H1 (cell line): Measurements from ENCODE around the gene MEGF11.

ENCODE experiments used
- CHD2 ChIP-seq: IDR thresholded peaks from 2 replicates; pipeline ENCODE4 v1.6.1; 2012; ENCODE audit warnings: low read length, improper control_type of control experiment
- CREB1 ChIP-seq: IDR thresholded peaks from 2 replicates; pipeline ENCODE4 v1.6.1; 2012; ENCODE audit warnings: inconsistent platforms
- CTCF ChIP-seq, 3 experiments: IDR thresholded peaks; 1 replicate in 2 of 3; 2 replicates in 1 of 3; pipeline versions ENCODE4 v1.5.1 to v1.6.1; 2011; ENCODE audit warnings: low read length in 3 of 3, mild to moderate bottlenecking in 3 of 3, inconsistent platforms in 2 of 3, low read depth in 1 of 3, moderate library complexity in 1 of 3; ENCODE audit not compliant: insufficient read depth in 1 of 3; ENCODE audit errors: control extremely low read depth in 1 of 3
- POLR2A ChIP-seq, 2 experiments: IDR thresholded peaks; 1 replicate in 1 of 2; 2 replicates in 1 of 2; pipeline ENCODE4 v1.6.1; 2011; ENCODE audit warnings: low read depth in 2 of 2, low read length in 2 of 2, mild to moderate bottlenecking in 2 of 2; ENCODE audit errors: control extremely low read depth in 1 of 2
- RBBP5 ChIP-seq: IDR thresholded peaks from 2 replicates; pipeline ENCODE4 v1.7.1; 2012; ENCODE audit warnings: low read depth, mild to moderate bottlenecking, inconsistent platforms, low read length, moderate library complexity, borderline replicate concordance

DNA sequence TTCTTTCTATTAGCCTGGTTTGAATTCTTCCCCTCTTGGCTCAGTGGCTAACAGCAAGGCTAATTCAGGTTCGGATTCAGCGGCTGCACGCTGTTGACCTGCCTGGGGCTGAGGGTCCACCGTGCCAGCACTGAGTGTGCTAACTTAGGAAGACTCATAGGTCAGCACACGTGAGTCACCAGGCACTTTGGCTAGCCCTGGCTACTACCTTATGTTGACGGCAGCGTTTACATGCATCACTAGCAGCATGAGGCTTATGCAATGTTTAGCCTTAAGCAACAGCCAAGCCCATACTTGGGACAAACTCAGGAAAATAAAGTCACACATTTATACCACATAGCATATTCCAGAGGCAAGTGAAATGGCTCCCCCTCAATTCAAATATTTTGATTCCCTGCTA, 246.6 kb downstream of the MEGF11 start:
- no peak for TF ChIP-seq CTCF (IDR thresholded peaks at IDR 0.05; ENCODE audit: control extremely low read depth in 1 of 3, insufficient read depth in 1 of 3, low read depth in 1 of 3, low read length in 3 of 3)
- no peak for TF ChIP-seq RBBP5
- no peak for TF ChIP-seq CREB1
- TF ChIP-seq CHD2, result no peak
- TF ChIP-seq POLR2A (IDR thresholded peaks at IDR 0.05; ENCODE audit: control extremely low read depth in 1 of 2, low read depth in 2 of 2, low read length in 2 of 2), result no peak
